HuH-7 (cell line): ENCODE results near the gene RBM47.
"Not testable (repeated sequence)": the region's sequence is repeated elsewhere in the genome, so short reads cannot be mapped to it uniquely, and the experiment has no call there.

Experiments
- DNase-seq: peaks from one replicate; pipeline ENCODE4 v3.0.0; 2011; ENCODE audit warnings: low spot score

RBM47 gene

DNA sequence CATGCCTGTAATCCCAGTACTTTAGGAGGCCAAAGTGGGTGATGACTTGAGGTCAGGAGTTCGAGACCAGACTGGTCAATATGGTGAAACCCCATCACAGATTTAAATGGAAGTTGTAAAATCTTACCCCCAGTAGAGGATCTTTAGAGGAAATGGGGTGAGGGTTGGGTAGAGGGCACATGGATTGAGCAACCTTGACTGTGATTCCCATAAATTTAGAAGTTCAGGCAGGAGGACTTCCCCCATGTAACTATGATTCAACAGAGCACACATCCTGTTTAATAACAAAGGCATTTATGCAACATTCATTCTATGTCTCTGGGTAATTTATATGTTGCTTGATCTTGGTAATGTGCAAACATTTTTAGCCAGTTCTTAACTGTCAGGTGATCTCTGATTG, 143.1 kb downstream of the RBM47 start:
- DNase-seq = no peak

DNA sequence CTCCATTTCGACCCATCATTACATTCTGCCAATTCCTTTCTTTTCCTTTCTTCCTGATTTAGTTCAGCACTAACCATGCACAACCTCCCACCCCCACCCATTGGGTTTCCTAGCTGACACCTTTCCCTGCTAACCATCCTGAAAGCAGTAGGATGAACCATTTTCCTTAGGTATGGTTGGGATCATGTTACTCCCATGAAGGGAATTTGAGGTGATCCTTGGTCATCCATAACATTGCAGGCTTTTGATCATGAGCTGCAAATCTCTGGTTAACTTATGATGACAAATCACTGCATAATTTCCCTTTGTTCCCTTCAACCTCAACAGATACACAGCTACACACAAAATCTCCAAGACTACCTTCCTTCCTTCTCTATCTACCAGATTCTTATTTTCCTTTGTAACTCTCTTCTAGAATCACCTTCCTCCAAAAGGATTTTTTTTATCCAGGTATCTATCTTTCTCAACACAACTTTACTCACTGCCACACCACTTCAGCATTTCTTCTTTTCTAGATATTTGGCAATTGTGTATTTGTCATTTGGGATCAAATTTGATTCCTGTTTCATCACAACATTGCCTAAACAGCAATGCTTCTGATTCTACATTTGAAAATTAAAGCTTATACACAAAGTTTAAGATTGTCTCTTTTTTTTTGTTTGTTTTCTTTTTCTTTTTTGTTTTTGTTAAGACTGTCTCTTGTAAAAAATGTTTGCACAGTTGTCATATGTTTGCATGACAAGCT, 145.1 kb downstream of the RBM47 start:
- DNase-seq = no peak

DNA sequence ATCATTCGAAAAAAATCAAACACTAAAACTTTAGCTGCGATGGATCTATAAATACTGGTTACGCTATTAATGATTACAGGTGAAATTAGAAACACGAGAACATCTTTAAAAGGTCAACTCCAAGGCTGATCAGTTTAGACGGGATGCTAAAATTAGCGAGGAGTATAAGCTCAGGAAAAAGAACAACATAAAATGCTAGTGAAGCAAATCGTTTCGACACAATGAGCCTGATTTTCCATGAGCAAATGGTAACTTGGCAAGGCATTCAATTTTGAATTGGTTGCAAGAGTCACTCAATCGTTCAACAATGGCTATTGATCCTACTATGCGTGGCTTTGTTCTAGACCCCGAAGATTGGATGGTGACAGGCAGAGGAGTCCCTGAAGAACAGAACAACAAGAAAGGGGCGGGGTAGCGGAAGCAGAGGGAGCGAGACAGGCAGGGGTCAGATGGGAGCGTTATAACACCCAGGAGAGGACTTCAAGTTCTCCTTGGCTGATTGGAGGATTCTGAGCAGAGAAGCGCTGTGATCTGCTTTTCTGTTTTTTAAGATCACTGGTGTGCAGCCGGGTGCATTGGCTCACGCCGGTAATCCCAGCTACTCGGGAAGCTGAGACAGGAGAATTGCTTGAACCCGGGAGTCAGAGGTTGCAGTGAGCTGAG, 146.5 kb downstream of the RBM47 start:
- DNase-seq = no peak

DNA sequence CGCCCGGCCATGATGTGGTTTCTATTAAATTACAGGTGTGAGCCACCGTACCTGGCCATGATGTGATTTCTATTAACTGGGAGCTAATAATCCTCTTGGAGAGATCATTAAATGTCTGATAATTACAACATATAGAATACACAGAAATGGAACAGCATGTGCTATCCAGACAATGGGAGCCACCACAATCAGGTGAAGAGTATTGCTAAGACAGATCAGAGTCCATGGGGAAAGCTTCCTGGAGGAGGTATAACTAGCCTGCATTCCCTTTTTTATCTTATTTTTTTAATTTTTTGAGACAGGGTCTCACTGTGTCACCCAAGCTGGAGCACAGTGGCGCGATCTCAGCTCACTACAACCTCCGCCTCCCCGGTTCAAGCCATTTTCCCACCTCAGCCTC, 147.7 kb downstream of the RBM47 start:
- no peak for DNase-seq

DNA sequence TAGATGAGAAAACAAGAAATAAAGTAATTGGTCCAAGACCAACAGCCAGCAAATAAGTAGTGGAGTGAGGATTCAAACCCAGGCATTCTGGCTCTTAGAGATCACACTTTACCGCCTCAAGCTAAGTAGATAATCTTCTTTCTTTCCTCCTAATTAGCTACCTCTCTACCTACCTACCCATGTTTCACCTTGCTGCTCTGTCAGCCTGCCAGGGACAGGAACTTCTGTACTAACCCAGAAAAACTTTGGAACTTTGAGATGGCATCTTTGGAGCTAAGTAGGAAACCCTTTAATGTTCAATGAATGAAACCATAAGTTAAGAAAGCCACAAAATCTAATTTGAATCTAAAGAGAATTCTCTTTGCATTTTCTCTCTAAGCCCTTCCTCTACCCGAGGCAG, 149.4 kb downstream of the RBM47 start:
- DNase-seq = no peak

DNA sequence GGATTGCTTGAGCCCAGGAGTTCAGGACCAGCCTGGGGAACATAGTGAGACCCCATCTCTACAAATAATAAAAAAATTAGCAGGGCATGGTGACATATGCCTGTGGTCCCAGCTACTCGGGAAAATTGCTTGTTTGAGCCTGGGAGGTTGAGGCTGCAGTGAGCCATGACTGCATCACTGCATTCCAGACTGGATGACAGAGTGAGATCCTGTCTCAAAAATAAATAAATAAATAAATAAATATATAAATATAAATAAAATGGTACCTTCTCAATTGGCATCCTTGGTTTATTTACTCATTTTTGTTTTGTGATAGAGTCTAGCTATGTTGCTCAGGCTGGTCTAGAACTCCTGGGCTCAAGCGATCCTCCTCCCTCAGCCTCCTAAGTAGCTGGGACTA, 150.3 kb downstream of the RBM47 start:
- DNase-seq = no peak

DNA sequence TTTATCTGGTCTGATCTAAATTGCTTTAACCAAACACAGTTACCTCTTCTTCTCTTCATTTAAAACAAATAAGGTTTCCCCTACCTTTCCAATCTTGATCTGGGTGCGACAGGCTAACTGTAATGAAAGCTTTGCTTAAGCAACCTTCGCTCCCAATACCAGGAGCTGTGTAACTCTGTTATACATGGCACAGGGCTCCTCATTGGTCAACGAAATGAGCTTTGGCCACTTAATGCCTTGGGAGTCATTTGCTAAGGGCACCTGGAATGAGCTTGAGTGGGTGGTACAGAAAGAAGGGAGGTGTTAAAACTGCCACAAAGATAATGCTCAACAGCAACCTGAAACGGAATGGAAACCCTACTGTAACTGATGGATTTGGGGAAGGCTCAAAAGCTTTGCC, 154.1 kb downstream of the RBM47 start:
- DNase-seq = no peak

DNA sequence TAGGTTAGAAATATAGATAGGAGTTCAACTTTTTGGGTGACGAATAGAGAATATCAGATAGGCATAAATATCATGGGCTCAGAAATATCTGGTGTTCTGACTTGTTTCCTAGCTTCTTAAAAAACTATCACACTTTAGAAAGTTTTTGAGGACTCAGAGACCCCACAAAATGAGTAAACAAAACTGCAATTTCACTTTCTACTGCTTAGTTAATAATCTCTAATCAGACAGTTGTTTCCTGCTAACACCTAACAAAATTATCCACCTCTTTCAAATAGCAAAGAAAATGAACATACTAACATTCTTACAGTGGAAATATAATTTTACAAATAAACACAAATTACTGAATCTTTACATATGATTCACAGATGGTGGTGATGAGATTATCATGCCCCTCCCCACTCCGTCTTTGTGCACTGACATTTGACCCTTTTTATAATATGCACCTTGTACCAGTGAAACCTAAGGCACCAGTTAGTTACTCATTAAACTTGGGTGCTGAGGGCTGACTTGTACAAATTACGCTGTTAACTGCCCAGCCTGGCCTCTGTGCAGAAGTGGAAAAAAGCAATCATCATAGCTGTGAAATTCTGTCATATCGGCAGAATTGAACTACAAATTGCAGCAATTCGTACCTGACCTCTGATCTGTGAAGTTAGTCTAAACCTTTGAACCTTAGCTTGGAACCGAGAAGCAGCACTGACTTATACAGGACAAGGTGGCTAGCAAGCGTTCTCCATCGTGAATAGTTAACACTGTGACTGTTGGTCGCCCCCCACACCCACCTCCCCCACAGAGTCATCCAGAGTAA, 155.9 kb downstream of the RBM47 start:
- peak; percentile 53 for DNase-seq

DNA sequence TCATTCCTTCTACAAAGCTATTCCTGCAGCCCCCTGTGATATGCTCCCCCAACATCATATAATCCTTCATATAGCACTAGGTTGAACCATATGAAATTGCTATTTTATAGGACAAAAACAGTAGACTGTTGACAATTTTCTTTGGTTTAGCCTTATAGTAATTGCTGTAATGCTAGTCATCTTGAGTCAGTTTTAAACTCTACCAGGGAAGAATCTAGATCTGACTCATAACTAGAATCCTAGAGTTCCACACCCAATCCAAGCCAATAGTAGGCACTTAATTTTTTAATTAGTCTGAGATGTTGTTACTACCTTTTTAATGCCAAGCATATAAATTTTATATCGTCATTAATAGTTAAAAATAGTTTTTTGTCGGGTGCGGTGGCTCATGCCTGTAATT, 157.7 kb downstream of the RBM47 start:
- DNase-seq = no peak

DNA sequence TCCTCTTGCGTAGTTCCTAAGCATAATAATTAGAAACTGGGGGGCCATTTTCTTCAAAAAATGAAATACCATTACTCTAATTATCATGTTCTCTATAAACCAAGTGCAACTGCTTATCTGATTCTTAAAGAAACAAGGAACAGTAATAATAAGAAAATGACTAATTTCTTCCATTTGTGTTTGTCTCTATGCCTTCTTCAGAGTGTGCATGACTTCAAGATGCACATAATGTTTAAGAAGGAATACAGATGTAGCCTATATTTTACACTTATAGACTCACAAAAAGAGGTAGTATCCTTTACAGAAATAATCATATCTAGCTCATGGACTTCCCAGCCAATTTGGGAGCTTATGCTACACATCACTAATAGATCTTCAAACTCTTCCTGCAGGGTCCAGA, 162.9 kb downstream of the RBM47 start:
- no peak for DNase-seq

DNA sequence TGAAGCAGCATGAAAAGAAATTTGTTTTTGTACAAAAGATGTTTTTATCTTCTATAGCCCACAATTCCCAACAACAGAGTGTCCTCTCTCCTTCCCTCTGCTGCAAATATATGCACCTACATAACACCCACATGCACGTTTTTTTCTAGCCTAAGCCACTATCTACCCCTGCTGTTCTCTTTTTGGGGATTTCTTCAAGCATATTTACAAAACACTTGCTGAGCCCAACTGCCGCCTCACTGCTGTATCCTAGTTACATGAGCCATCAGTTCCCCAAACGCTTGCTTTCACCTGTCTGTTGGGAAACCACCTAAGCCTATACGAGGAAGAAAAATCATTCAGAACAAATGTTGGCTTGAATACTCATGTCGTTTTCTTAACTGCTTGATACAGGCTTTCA, 167.3 kb downstream of the RBM47 start:
- no peak for DNase-seq

DNA sequence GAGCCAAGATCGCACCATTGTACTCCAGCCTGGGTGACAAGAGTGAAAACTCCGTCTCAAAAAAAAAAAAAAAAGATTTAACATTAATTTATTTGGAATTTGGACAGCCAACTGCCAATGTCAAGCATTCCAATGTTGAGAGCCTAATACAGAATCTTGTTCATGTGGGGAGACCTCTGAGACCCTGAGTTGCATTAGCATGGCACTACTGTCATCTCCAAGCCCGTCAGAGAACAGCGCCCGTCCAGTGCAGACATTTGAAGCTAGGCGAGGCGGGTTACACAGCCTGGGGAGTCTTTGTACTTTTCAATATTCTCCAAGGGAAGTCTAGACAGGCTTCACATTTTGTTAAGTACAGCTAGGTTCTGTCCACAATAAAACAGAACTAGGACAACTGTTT, 167.8 kb downstream of the RBM47 start:
- DNase-seq = no peak

DNA sequence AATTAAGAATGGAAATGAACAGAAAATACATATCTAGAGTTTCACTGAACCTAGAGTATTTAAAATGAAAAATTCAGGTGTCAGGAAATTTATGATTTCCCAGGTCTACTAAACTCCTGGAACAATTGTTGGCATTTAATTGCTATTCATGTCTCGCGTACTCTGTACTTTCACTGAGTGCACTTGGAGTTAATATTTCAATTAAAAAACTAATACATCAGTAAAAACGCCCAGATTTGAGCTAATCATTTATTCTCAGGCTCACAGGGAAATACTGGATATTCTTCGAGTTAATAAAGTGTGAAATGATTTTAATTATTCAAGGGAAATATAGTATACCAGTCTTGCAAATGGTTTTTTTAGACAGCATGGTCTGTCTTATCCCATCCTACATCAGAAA, 168.6 kb downstream of the RBM47 start:
- DNase-seq = no peak

DNA sequence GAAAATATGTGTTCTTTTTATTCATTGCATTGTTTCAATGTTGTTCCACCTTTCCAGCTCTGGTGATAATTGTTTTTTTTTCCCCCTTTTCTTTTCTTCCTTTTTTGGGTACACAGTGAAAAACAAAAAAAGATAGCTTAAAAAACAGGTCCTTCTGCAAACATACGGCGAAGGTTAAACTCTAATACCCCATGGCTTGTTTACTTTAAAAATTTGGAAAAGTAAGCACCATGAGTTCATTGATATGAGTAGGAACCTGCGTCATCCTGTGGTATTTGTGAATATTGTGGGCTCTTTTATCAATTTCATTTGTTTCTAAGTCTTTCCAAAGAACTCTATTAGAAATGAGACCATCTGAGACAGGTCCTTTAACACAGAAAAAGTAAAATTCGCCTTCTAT, 171.0 kb downstream of the RBM47 start:
- DNase-seq = no peak

DNA sequence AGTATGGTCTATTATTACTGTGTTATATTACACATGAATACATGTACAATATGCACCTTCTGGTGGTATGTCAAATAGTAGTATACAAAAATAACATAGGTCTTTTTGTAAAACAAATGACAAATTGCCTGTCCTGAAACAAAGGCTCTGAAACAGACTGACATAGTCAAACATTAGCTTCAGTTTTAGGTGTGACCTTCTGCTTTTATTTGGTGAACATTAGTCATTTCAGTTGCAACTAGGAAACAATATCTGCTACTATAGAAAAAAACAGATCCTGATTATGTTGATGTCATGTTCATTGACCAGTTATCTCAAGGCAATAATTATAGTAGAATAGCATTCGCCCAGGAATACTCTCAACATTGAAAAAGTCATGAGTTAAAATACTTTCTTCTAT, 171.6 kb downstream of the RBM47 start:
- DNase-seq = no peak

DNA sequence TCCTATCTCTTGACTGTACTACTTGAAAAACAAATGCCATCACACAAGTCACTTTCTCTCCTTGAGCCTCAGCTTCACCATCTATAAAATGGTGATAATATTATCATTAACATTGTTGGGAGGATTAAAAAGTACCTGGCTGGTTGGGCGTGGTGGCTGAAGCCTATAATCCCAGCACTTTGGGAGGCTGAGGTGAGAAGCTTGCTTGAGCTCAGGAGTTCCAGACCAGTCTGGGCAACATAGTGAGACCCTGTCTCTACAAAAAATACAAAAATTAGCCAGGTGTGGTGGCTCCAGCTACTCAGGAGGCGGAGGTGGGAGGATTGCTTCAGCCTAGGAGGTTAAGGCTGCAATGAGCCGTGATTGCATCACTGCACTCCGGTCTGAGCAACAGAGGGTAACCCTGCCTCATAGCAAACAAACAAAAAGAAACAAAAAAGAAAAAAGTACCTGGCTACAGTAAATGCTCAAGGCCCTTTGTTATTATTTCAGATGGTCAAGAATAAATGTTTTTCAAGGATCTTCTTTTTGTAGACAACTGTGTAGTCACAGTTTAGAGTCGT, 174.2 kb downstream of the RBM47 start:
- no peak for DNase-seq

DNA sequence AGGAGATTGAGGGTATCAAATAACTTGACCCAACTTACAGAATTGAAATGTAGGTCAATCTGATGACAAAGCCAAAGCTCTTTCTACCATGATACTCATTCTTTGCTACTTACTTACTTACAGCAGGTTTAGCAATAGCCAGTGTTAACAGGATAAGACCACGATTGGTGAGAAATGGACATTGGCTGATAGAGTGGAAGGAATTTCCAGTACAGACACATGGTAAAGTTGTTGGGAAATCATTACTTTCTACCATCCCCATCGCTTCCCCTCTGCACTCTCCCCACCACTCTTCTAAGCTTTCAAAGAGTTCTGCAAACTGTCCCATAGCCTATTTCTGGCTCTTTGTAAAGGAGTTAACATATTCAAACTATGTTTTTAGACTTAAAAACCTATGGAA, 174.8 kb downstream of the RBM47 start:
- no peak for DNase-seq

DNA sequence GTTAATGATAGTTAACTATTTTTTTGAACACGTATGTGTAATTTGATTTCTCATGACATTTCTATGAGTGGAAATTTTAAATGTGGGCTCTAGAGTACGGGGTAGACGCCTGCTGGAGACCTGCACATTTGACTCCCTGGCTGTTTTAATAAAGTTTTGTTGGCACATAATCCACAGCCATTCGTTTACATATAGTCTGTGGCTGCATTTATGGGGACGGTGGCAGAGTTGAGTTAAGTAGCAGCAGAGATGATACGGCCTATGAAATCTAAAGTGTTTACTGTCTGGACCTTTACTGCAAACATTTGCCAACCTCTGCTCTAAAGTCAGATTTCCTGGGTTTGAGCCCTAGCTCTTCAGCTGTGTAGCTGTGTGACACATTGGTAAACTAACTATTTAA, 175.8 kb downstream of the RBM47 start:
- no peak for DNase-seq

DNA sequence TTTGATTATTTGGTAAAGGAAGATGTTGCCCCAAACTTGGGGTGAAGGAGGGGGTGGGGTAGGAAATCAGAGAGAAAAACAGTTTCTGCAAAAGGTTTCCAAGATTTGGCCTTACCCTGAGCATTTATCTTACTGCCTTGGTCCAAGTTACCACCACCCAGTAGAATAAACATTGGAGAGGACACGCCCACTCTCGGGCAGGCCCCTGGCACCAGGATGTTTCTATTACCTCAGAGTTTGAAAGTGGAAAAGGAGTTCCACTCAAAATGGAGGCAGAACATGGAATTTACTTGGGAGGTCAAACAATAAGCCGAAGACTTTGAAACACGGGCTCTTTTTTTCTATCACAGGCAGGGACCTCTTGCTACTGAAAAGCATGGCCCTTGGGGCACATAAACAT, 180.8 kb downstream of the RBM47 start:
- no peak for DNase-seq

DNA sequence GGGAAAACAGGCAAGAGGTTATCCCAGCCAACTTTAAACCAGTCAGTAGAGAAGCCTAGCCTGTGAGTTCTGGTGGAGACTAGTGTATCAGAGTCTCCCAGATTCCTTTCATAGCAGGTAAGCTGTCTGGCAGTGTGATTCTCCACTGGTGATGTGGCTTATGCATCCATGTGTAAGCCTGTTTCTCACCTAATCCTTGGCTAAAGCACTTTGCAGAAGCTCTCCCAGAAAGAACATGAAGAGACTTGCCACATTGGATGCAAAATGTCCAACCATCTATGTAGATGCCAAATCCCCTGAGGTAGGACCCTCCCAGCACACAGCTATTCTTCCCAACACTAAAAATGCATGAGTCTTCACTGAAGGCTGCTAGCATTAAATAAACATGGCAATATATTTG, 182.8 kb downstream of the RBM47 start:
- DNase-seq = no peak

DNA sequence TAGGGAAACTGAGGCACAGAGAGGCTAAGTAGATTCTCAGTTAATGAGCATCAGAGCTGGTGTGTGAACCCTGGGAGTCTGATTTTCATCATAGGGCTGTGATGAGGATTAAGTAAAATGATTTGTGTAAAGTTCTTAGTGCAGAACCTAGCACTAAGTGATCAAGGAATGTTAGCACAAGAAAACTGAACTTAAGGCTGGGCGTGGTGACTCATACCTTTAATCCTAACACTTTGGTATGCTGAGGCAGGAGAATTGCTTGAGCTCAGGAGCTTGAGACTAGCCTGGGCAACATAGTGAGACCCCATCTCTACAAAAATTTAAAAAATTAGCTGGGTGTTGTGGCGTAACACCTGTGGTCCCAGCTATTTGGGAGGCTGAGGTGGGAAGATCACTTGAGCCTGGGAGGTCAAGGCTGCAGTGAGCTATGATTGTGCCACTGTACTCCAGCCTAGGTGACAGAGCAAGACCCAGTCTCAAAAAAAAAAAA, 183.4 kb downstream of the RBM47 start:
- DNase-seq = not testable (repeated sequence)

DNA sequence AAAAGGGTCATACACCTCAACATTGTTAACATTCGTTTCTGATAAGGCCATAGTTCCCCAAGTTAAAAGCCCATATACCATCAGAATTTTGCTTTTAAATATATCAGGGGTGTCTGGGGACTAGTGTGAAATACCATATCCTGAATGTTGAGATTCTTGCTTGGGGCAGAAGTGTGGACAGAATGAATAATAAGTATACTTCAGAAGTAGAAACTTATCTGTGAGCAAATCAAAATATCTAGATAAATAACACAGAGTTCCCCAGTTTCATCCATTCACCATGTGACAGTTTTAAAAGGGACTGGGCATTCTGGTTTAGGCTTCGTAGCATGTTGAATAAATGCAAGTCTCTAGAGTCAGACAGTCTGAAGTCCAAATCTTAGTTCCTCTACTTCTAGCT, 184.0 kb downstream of the RBM47 start:
- no peak for DNase-seq

DNA sequence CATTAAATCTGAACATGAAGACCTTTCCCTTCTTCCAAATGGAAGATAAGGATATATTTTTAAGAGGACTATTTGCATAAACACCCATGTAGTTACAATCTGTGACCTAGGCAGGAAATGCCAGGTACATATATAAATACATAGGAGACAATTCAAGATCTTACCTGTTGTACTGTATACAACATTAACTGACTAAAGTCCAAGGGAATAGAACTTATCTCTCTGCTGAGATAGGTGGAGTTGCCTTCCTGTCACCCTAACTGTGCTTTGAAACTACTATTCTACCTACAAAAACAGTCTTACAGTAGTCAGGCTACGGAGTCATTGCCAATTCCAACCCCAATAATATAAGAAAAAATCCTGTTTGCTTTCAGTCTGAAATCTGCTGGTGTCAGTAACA, 188.2 kb downstream of the RBM47 start:
- DNase-seq = no peak
